GM12865 (cell line): ENCODE data around the gene SLC1A1.
"Not testable (repeated sequence)": the region's sequence is repeated elsewhere in the genome, so short reads cannot be mapped to it uniquely, and the experiment has no call there.

Experiments
- DNase-seq: peaks from one replicate; pipeline ENCODE4 v3.0.0; 2010; ENCODE audit warnings: low read depth
- H3K4me3 ChIP-seq: 2 replicates; pipeline ENCODE4 v1.5.1; 2011; ENCODE audit warnings: mild to moderate bottlenecking, low read depth, low read length, control low read depth
- TF ChIP-seq, protein P1 (sequence below): IDR thresholded peaks from 2 replicates; pipeline ENCODE4 v1.5.1; 2011; ENCODE audit warnings: low read length, control low read depth, low read depth, inconsistent platforms; ENCODE audit not compliant: insufficient read depth; ENCODE audit errors: missing control alignments

SLC1A1 gene

DNA sequence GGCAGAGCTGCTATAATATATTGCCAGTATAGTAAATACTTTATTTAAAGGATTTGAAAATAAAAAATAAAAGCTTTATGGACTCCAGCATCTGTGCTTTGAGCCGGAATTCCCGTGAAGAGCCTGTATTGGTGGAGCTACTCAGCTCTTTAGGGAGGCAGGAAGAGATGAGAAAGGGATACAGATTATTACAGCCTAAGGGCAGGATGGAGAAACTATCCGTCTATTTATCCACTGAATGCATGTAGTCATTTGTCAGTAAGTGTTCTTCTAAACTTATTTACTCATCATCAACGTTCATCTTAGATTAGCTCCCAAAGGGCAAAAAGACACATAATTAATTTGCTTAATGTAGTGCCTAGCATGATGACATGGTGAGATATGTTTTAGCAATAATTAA is 48.4 kb downstream of the SLC1A1 start:
- H3K4me3 ChIP-seq = no peak overlapping the region

DNA sequence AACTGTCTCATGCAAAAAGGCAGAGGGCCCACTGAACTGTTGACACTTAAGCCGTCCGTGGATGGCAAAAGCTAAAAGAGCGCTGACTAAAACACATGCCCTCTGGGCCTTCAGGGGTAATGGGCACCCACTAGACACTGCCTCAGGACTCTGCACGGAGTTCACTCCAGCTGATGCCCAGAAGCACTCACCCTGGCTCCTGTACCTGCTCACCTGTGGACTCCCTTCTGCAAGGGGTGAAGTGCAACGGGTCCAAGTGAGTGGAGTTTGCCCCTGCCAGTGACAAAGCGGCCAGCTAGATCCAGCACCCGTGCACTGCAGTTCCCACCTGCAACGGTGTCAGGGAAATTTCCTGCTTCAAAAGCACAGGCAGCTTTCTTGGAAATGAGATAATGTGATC is 50.2 kb downstream of the SLC1A1 start:
- H3K4me3 ChIP-seq = no peak overlapping the region
- DNase-seq = no peak
- TF ChIP-seq, protein P1, sequence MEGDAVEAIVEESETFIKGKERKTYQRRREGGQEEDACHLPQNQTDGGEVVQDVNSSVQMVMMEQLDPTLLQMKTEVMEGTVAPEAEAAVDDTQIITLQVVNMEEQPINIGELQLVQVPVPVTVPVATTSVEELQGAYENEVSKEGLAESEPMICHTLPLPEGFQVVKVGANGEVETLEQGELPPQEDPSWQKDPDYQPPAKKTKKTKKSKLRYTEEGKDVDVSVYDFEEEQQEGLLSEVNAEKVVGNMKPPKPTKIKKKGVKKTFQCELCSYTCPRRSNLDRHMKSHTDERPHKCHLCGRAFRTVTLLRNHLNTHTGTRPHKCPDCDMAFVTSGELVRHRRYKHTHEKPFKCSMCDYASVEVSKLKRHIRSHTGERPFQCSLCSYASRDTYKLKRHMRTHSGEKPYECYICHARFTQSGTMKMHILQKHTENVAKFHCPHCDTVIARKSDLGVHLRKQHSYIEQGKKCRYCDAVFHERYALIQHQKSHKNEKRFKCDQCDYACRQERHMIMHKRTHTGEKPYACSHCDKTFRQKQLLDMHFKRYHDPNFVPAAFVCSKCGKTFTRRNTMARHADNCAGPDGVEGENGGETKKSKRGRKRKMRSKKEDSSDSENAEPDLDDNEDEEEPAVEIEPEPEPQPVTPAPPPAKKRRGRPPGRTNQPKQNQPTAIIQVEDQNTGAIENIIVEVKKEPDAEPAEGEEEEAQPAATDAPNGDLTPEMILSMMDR = no peak

More for the DNA sequence above, 48.4 kb downstream of the SLC1A1 start:
- TF ChIP-seq, protein P1 = no peak
- DNase-seq = no peak

DNA sequence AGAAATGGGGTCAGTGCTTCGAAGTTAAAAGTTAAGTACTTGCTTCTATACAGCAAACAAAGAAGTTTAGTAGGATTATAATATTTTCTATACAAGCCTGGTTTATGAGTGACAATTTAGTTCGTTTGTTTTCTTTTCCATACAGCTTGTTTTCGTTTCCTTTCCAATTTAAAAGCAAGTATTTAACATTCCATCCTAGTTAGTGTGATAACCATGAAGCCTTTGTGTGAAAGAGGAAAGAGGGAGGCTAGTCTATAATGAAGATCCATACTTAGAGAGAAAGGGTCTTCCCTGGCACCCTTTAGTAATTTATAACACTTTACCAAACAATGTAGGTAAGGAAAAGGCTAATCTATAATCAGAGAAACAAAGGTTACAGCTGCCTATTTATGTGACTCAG is 51.0 kb downstream of the SLC1A1 start:
- TF ChIP-seq, protein P1 = no peak
- DNase-seq = no peak
- H3K4me3 ChIP-seq = no peak overlapping the region

DNA sequence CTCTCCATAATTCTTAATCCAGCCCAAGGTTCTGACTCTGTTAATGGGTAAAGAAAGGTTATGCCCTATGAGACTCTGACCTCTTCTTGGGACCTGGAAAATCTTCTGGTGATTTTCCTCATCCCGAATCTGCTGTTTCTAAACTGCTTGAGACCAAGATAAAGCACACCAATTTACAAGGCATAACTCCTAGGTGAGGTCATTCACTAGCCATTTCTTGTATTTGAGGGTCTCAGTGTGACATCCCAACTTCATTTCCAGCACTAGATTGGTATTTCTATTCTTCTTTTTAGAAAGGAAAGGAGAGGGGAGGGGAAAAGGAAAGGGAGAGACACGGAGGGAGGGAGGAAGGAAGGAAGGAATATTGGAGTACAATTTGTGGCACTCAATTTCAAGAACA is 51.6 kb downstream of the SLC1A1 start:
- H3K4me3 ChIP-seq = no peak overlapping the region
- DNase-seq = no peak
- TF ChIP-seq, protein P1 = no peak

DNA sequence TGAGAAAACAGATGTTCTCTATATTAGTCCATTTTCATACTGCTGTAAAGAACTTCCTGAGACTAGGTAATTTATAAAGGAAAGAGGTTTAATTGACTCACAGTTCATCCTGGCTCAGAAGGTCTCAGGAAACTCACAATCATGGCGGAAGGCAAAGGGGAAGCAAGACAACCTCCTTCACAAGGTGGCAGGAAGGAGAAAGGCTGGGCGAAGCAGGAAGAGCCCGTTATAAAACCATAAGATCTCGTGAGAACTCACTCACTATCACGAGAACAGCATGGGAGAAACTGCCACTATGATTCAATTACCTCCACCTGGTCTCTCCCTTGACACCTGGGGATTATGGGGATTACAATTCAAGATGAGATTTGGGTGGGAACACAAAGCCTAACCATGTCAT is 54.4 kb downstream of the SLC1A1 start:
- not testable (repeated sequence) for H3K4me3 ChIP-seq, DNase-seq

DNA sequence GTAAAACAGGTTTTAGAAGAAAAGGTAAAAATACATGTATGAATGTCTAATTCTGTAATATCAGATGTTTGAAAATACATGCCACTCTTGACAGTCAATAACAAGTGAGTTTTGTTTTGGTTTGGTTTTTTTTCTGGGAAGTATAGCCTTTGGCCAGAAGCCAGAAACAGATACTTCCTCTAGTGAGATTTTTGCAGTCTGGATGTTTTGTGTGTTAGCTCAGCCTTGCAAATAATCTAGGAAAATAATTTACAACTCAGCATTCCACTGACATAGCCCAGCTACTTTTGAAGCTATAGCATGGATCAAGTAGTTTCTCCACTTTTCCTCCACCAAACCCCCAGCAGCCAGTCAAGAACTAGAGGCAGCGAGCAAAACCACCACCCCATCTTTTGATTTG is 56.7 kb downstream of the SLC1A1 start:
- TF ChIP-seq, protein P1 = no peak
- H3K4me3 ChIP-seq = no peak overlapping the region
- no peak for DNase-seq

DNA sequence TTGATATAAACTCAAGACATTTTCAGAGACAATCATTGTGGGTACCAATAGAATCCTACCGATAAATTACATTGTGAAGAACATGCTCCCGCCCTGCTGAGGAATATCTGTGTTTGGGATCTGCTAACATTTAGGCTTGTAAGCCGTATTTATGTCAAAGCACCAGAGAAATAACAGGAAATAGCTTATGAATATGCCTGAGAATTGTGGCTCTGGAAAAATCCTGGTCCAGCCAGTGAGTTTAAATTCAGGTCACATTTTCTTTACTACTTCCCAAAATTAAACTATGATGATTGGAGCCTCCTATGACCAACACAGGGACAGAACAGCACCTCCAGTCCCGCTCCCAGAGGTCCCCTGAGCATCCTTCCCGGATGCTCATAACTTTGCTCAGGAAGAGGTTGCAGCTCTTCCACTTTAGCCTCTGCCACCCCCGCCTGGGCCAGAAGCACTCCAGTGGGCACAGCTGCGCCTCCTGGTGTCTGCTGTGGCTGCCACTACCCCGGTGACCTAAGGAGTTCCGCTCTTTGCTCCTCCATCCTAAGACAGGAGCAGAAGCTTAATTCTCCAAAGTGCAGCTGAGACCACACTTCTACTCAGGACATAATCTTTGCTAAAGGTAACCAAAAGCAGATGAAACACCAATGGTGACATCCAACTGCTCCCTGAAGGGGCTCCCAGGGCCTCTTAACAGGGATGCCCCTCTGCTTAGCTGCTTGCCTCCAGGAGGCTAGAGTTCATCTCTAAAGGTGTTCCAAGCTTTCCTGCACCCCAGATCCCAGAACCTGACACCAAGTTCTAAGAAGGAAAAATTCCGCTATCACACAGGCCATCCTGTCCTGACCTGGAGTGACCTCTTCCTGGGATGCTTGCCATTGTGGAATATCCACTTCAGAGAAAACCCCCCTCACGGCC is 58.8 kb downstream of the SLC1A1 start:
- TF ChIP-seq, protein P1 = peak; percentile 55
- H3K4me3 ChIP-seq = no peak overlapping the region
- peak; percentile 46 for DNase-seq
